Measurements from ENCODE around the gene RHBDL3.
"Not testable (repeated sequence)": the region's sequence is repeated elsewhere in the genome, so short reads cannot be mapped to it uniquely, and the experiment has no call there.

RHBDL3 gene

DNA sequence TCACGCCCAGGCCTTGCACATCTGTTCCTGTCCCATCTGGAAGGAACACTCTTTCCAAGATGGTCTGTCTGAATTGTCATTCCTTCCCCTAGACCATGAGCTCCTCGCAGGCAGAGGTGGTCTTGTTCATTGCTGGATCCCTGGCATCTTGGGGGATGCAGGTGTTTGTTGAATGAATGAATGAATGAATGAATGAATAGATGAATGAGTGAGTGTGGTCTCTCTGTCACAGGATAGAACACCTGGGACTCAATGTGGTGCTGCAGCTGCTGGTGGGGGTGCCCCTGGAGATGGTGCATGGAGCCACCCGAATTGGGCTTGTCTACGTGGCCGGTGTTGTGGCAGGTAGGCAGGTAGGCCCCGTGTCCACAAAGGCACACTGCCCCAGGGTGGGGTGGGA is 32.2 kb downstream of the RHBDL3 start:
- DNase-seq = no peak

DNA sequence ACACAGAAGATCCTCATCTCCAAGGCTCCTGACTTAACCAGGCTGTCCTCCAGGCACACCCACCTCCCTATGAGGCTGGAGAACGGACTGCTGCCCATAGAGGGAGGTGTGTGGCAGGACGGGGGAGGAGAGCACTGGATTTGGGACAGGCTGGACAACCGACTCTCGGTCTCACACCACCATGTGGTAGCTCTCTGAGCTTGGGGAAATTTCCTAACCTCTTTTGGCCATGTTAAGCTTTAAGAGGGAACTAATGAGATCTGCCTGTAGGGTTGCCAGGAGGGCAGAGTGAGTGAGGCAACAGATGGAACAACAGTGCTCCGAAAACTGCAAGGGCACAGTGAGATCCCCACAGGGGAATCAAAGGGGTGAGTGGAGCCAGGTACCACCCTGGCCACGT is 32.7 kb downstream of the RHBDL3 start:
- DNase-seq = no peak

DNA sequence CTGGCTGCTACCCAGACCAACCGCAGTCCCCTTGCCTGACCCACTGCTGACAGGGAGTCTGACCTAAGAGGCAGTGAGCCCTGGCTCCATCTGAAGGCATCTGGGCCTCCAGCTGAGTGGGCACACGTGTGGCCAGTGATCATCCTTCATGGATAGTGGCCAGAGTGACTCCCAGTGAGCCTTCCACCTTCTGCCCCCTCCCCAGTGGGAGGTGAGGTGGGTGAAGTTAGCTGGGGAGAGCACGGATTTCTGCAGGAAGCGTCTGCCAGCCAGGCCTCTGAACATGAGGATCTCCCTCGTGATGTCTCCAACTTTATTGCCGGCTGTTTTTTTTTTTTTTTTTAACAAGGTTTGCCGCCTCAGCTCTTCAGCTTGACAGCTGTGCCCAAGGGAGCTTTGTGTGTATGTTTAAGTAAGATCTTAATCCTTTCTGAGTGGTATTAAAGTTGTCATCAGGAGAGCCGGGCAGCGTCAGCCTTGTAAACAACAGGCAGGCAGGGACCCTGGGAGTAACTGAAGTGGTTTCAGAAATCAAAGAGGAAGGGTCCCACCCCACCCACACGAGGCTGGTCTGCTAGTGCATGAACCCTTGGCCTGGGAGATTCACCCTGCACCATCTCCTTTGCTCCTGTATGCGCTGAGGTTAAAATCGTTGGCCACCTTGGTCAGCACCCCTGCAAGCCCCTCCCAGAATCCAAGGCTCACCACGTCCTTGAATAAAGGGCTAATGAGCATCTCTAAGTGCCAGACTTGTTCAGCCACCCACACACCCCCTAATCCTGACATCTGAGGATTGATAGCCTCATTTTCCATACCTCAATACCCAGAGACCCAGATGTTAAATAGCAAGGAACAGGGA is 33.3 kb downstream of the RHBDL3 start:
- DNase-seq = no peak

DNA sequence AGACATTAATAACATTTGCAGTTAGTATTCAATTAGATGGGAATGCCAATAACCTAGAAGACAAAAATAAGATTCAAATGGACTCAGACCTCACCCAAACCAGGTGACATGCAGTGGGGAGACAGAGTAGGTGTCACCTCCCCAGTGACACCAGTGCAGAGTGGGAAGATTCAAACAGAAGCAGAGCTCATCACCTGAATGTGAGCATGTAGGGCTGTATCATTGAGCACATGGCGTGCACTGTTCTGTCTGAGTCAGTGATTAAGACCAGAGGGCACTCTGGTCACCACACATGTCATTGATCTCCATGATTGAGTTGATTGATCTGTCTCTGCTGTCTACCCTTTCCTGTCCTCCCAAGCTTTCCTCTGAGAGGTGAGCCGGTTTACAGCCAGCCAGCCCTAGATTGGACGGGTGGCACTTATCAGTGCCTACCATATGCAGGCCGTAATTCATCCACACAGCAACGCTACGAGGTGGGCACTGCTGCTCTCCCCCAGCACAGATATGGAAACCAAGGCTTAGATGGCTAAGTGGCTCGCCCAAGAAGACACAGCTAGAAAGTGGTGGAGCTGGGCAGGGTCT is 34.0 kb downstream of the RHBDL3 start:
- DNase-seq = no peak

DNA sequence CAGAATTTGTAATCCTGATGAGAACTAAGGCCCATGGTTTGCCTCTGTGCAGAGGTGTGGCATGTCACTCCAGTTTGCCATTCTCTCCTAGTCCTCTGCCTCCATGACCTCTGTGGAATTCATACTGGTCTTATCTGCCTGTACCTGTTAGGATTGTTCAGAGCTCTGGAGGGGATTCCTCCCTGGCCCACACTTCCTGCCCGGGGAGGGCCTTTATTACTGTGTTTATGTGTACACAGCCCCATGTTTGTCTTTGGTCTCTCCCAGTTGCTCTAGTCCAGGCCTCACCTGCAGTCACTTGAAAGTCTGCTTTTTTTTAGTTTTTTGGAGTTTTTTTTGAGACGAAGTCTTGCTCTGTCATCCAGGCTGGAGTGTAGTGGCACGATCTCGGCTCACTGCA is 36.4 kb downstream of the RHBDL3 start:
- DNase-seq = no peak

DNA sequence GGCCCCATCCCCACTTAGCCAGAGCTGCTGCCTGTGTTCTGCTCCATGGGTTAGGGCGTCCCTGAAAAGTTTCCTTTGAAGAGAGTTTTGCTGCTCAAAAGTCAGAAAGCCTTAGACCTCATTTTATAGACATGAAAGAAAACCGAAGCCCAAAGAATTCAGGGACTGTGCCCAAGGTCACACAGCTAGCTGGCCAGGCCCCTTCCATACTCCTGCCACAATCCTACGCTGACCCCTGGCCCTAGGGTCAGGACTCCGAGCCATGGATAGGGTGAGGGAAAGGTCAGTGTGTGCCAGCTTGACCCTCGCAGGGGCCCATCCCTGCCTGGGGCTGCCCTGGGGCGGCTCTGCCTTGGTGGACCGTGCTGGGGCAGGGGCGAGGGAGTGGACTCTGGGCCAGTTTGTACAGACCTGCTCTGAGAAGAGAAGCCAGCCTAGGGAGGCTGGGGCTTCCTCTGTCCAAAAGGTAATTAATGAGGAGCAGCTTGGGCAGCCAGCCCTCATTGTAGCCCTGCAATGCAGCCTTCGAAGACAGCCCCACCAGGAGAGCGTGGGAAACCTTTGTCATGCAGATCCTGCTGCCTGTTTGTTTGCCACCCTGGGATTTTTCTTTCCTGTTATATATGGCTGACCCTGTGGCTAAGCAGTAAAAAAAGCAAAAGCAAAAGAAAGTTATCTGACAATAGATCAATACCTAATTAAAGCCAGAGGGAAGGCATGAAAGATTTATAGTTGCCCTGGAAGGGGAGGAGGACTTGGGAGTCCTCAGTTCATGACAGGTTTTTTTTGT is 37.4 kb downstream of the RHBDL3 start:
- DNase-seq = no peak

DNA sequence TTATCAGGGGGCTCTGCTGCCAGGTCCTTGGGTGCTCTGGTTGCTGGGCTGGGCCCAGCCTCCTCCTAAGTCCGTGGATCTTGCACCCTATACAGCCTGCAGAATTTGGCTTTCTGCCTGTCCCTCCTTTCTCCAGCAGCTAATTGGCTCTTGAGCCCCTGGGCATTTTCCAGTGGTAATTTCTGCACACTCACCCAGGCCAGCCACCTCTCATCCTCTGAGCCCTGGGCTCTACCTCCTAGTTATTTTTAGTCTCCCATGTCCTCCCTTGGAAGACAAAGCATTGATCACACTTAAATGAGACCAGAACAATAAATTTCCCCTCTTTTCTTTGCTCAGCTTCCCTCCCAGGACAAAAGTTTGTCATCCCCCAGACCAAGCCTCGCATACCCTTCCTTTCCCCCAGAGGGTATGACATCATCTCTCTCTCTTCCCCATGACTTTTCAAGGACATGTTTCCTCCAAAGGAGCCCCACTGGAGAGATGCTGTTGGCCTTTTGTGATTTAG is 38.2 kb downstream of the RHBDL3 start:
- no peak for DNase-seq

DNA sequence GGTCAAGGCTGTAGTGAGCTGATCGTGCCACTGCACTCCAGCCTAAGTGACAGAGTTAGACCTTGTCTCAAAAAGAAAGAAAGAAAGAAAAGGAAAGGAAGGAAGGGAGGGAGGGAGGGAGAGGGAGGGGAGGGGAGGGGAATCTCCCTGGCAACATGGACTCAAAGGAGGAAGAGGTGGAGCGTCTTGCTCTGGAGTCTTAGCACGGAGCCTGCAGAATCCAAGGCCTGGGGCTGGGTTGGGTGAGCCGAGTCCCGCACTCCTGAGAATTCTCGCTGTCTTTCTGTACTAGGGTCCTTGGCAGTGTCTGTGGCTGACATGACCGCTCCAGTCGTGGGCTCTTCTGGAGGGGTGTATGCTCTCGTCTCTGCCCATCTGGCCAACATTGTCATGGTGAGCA is 39.4 kb downstream of the RHBDL3 start:
- DNase-seq = no peak

DNA sequence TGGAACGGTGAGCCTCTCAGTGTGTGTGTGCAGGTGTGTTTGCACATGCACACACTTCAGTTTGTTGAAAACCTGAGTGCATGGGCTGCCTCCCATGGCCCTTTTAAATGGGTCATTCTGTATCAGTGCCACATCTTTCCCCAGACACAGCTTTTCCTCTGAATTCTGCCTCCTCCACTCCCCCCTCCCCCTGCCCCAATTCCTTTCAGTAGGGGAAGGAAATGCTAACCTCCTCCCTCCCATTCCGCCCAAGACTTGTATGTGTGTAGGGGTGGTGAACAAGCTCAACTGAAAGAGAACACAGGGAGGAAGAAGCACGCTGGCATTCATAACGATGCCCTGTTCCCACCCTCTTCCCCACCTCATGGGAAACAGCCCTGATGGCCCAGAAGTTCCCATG is 42.0 kb downstream of the RHBDL3 start:
- no peak for DNase-seq

DNA sequence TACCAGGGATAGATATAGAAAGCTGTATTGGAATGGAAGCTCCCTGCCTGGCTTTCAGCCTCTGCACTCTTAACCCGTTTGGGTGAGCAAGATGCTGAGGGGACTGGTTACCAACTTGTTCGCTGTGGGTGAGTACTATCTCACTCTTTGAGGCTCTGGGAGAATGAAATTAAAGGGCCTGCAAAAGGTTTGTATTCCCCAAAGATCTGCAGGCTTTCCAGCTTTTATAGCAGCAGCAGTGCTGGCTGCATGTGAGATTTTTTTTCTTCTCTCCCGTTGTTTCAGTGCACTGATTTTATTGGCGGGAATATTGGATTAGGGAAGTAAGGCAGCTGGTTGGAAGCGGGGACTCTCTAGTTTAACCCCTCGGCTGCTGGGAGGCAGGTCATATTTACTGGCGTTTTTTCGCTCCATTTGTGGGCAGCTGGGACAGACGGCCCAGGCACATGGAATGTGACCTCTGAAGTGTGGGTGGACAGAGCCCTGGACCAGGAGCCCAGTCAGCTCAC is 45.5 kb downstream of the RHBDL3 start:
- DNase-seq = peak; percentile 25

DNA sequence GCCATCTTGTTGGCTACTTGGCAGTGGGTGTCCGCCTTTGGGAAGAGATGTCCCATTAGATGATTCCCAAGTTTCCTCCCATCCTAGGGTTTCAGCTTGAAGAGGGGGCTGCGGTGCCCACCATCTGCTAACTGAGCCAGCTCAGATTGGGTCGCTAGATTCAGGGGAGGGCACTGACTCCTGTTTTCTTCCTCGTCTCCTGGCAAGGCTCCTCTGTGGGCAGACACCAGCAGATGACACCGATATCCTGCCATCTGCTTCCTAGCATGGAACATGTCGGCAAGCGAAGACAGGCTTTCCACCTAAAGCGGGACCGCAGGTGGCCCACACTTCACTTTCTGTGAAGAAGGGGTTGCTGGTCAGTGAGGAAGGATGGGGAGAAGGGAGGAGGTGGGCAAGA is 49.0 kb downstream of the RHBDL3 start:
- no peak for DNase-seq

DNA sequence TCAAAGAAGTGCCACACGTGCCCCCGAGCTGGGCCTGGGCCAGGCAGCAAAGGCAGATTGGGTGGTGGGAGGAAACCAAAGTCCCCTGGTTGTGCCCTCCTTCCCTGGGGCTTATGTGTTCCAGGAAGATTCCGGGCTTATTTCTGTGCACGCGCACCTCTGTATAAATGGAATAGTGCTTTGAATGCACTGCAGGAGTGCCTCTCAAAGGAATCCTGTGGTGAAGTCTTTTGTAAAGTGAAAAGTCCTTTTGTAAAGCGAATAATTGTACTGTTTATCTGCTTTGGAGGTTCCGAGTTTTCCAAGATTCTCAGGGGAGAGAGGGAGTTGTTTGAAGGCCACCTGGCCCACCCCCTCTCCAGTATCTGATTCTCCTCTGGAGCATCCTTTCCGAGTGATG is 49.5 kb downstream of the RHBDL3 start:
- DNase-seq = no peak

DNA sequence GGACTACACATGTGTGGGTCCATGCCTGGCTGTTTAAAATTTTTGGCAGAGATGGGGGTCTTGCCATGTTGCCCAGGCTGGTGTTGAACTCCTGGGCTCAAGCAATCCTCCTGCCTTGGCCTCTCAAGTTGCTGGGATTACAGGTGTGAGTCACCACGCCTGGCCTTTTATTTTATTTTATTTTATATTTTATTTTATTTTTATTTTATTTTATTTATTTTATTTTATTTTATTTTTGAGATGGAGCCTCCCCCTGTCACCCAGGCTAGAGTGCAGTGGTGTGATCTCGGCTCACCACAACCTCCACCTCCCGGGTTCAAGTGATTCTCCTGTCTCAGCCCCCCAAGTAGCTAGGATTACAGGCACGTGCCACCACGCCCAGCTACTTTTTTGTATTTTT is 51.0 kb downstream of the RHBDL3 start:
- not testable (repeated sequence) for DNase-seq

DNA sequence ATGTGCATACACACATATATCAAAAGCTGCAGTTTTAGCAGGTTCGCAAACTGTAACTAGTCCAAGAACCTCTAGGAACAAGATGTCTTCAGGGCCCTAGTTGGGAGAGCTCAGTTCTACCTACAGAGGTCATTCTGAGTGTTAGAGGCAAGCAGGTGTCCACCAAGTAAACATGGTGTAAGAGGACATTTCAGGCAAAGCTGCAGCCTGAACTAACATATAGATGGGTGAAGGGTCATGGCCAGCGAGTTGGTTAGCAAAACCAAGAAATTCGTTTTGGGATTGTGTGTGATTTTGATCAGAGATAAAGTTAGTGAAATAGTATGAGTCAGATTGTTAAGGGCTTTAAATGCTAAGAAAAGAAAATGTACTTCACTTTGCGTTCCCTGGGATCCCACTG is 51.7 kb downstream of the RHBDL3 start:
- no peak for DNase-seq

DNA sequence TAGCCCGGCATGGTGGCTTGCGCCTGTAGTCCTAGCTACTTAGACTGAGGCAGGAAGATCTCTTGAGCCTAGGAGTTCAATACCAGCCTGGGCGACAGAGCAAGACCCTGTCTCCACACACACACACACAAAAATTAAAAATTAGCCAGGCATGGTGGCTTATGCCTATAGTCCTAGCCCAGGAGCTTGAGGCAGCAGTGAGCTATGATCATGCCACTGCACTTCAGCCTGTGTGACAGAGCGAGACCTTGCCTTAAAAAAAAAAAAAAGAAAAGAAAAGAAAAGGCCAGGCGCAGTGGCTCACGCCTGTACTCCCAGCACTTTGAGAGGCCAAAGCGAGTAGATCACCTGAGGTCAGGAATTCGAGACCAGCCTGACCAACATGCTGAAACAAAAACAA is 52.4 kb downstream of the RHBDL3 start:
- DNase-seq = no peak

DNA sequence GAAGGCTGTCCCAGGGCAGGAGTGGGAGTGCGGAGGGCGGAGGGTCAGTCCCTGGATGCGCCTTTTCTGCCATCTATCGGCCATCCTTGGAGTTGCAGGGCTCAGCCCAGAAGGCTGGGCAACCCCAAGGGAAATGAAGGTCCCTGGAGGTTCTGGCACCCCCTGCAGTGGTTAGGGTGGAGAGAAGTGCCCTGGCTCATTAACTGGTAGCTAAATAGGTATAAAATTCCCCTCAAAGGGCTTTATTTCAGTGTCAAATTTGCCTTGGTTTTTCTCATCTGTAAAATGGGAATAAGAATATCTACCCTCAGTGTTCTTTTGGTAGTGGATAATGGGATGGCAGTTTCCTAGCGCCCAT is 53.9 kb downstream of the RHBDL3 start:
- DNase-seq = peak; percentile 77

DNA sequence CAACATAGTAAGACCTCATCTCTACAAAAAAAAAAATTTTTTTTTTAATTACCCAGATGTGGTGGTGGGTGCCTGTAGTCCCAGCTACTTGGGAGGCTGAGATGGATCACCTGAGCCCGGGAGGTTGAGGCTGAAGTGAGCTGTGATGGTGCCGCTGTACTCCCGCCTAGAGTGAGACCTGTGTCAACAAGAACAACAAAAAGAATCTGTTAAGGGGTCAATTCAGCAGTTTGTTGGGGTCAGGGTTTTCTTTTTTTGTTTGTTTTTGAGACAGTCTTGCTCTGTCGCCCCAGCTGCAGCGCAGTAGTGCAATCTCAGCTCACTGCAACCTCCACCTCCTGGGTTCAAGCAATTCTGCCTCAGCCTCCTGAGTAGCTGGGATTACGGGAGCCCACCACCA is 54.4 kb downstream of the RHBDL3 start:
- DNase-seq = not testable (repeated sequence)

DNA sequence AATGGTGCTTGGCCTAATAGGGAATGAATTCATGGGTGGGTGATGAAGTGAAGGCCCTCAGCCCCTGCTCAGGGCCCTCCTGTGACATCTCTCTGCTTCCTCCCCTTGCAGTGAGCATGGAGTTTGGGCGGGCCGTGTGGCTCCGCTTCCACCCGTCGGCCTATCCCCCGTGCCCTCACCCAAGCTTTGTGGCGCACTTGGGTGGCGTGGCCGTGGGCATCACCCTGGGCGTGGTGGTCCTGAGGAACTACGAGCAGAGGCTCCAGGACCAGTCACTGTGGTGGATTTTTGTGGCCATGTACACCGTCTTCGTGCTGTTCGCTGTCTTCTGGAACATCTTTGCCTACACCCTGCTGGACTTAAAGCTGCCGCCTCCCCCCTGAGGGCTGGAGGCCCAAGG is 55.2 kb downstream of the RHBDL3 start:
- DNase-seq = no peak

DNA sequence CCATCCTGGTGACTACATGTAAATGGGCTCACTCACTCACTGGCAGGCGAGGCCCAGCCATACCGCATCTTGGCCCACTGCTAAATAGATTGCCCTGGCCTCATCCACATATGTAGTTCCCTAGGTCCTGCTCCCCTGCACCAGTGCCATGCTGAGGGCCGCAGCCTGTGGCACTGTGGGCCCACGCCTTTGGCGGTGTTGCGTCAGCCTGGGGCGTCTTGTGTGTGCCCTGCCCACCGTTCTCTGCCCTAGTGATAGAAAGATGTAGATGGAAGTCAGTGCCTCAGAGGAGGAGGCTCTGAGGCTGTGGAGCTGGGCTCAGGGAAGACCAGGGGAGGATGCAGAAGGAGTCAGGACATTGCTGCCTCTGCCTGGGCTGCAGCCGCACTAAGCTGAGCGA is 57.4 kb downstream of the RHBDL3 start:
- no peak for DNase-seq

DNA sequence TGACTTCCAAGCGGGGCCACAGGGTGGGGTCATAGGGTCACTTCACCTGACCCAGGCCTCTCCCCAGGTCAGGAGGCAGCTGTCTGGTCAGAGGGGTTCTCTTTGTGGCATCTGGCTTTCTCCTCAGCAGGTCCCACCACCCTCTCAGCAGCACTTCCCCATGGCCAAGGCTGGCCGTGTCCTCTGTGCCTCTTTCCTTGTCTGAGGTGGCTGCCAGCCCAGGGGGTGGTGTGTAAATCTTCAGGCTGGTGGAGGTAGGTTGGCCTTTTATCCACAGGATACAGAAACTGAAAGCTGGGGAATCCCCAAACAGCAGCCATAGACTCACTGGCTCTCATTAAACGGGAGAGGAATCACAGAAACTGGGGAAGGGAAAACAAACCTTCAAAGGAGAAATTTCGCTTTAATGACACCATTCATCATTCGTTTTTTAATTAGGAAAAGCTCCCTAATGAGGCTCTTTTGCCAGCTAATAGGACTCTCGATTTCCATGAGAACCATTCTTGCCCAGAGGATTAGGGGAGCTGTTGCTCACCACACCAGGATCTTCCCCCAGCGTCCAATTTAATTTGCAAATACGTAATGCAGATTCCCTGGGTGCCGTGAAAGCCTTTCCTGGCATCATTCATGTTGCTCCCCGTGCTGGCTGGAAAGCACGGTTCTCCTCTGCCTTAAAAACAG is 58.3 kb downstream of the RHBDL3 start:
- peak; percentile 14 for DNase-seq

DNA sequence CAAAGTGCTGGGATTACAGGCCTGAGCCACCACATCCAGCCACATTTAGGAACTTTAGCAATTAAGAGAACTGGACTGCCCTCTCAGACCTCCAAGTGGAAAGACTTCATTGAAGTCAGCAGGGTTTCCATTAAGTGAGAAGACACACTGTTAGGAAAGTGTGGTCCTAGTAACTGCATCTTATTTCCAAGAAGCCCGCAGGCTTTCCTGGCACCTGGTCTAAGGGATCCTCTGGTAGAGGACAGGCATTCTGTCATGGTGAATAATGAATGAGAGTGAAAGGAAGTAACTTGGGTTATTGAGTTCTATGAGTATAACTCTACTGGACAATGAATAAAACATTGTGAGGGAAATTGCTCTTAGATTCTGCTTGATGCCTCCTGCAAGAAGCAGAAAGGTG is 62.3 kb downstream of the RHBDL3 start:
- no peak for DNase-seq

DNA sequence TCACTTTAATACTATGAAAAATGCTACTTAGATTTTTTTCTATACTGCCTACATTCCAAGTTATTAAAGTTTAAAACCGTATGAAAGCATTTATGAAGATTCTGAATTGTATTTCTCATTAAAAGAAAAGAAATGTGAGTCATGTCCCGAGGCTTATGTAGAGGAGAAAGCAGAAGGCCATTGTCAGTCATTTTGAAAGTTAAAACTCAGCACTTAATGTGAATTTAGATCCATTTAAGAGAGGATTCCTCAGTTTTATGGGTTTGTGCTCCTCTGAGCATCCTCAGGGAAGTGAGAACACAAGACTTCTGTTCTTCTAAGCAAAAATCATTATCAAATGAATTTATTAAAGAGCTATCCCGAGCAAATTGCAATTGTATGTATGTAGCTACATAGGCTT is 64.5 kb downstream of the RHBDL3 start:
- no peak for DNase-seq

Measured in midbrain (tissue), 1 donor.